HepG2 (cell line): ENCODE results near the gene PVR. TPM values are rescaled to one million over a fixed set of nuclear protein-coding genes. Genes with fewer than 3 reads are reported as not detected.

Experiments
- ARNTL ChIP-seq: sonication (generic); formaldehyde crosslinking; IDR thresholded peaks from 2 replicates; pipeline ENCODE4 v1.4.0; 2020; ENCODE audit warnings: mild to moderate bottlenecking, missing genetic modification reagents
- ELK4 ChIP-seq: sonication (generic); formaldehyde crosslinking; IDR thresholded peaks from 2 replicates; pipeline ENCODE4 v1.9.0; 2021; ENCODE audit warnings: missing genetic modification reagents, borderline replicate concordance
- FOXM1 ChIP-seq: sonication (generic); formaldehyde crosslinking; IDR thresholded peaks from 2 replicates; pipeline ENCODE4 v1.5.0; 2020; ENCODE audit warnings: missing genetic modification reagents
- GRHL1 ChIP-seq: sonication (generic); formaldehyde crosslinking; conservative IDR thresholded peaks from 2 replicates; pipeline ENCODE4 v1.8.0; 2022; ENCODE audit warnings: missing genetic modification reagents
- REL ChIP-seq: sonication (generic); formaldehyde crosslinking; conservative IDR thresholded peaks from 2 replicates; pipeline ENCODE4 v1.8.0; 2022; ENCODE audit warnings: mild to moderate bottlenecking, missing genetic modification reagents, moderate library complexity
- SIN3B ChIP-seq: fragments of 150-350 bp; IDR thresholded peaks from 2 replicates; pipeline ENCODE4 v1.6.1; 2014; ENCODE audit warnings: low read length
- ZBTB7A ChIP-seq: sonication (generic); formaldehyde crosslinking; IDR thresholded peaks from 2 replicates; pipeline ENCODE4 v1.8.0; 2022; ENCODE audit warnings: mild to moderate bottlenecking, missing genetic modification reagents
- ZEB1 ChIP-seq: IDR thresholded peaks from 2 replicates; pipeline ENCODE4 v1.6.1; 2012; ENCODE audit warnings: mild to moderate bottlenecking, low read depth, inconsistent platforms; ENCODE audit not compliant: insufficient replicate concordance
- ZNF224 ChIP-seq: sonication (generic); formaldehyde crosslinking; IDR thresholded peaks from 2 replicates; pipeline ENCODE4 v1.5.0; 2020; ENCODE audit warnings: mild to moderate bottlenecking, missing genetic modification reagents
- ZNF510 ChIP-seq: sonication (generic); formaldehyde crosslinking; IDR thresholded peaks from 2 replicates; pipeline ENCODE4 v1.4.0; 2020; ENCODE audit warnings: low read depth, mild to moderate bottlenecking, missing genetic modification reagents
- ZNF558 ChIP-seq: sonication (generic); formaldehyde crosslinking; IDR thresholded peaks from 2 replicates; pipeline ENCODE4 v1.9.0; 2022; ENCODE audit warnings: mild to moderate bottlenecking, missing genetic modification reagents, borderline replicate concordance
- ZNF646 ChIP-seq: sonication (generic); formaldehyde crosslinking; IDR thresholded peaks from 2 replicates; pipeline ENCODE4 v1.9.0; 2021; ENCODE audit warnings: mild to moderate bottlenecking, missing genetic modification reagents
- ZNF687 ChIP-seq: sonication (generic); formaldehyde crosslinking; IDR thresholded peaks from 2 replicates; pipeline ENCODE4 v1.5.1; 2020; ENCODE audit warnings: mild to moderate bottlenecking, missing genetic modification reagents, moderate library complexity
- polyA plus RNA-seq, 8 experiments: library from polyadenylated mRNA; depleted of rRNA in 3 of 8; stranded (reverse) in 7 of 8; unstranded in 1 of 8; fragments of >200 nt; fragmentation: Illumina TruSeq in 4 of 8; extraction: Trizol in 4 of 8; gene quantifications; 2 replicates each; pipeline versions ENCODE4 v1.2.1 to v1.2.3, GENCODE V29; 2011 to 2016; ENCODE audit warnings: low read depth in 4 of 8, missing spikeins in 1 of 8, mixed read lengths in 1 of 8; ENCODE audit not compliant: insufficient read depth in 1 of 8
- total RNA-seq, 5 experiments: library from RNA; depleted of rRNA; stranded (reverse); fragments of >200 nt; fragmentation: Illumina TruSeq; extraction: Trizol; gene quantifications; 2 replicates each; pipeline ENCODE4 v1.2.3, GENCODE V29; 2016; ENCODE audit warnings: low read depth in 1 of 5

PVR gene
- total and polyA plus RNA-seq, 2 of the 13 experiments (the other 11 are each of a cell fraction or from before 2014, with no cell fraction given), result 43.4 to 46.6 TPM

GRCh38 chr19:44613295-44614178, 30.2 kb upstream of the PVR start, which contains the start of gene IGSF23 (continued):
- peak; percentile 94 for TF ChIP-seq ZNF687 (CRISPR knock-in tag)
- TF ChIP-seq GRHL1 (CRISPR knock-in tag), result no peak
- no peak for TF ChIP-seq SIN3B
- TF ChIP-seq ZNF646 (CRISPR knock-in tag), result 0 out of 2 replicates have a peak, but pooled peaks have one; percentile 17
- TF ChIP-seq ZEB1, result no peak
- no peak for TF ChIP-seq FOXM1
- no peak for TF ChIP-seq ZNF224 (CRISPR knock-in tag)
- TF ChIP-seq ZBTB7A (CRISPR knock-in tag), result peak; percentile 46; the same call in 1 of the 2 replicates
- no peak for TF ChIP-seq REL (CRISPR knock-in tag)
- TF ChIP-seq ARNTL, result 0 out of 2 replicates have a peak, but pooled peaks have one; percentile 28
- TF ChIP-seq ZNF558, result no peak
- 0 out of 2 replicates have a peak, but pooled peaks have one; percentile 72 for TF ChIP-seq ZNF510 (CRISPR knock-in tag)
- no peak for TF ChIP-seq ELK4 (CRISPR knock-in tag)
